Astrocyte (in vitro differentiated cells and primary cell): Measurements from ENCODE around the gene USP13. TPM values are rescaled to one million over a fixed set of nuclear protein-coding genes. Genes with fewer than 3 reads are reported as not detected.

Source experiments
- DNase-seq: peaks from one replicate; pipeline ENCODE4 v3.0.0-alpha.2; 2010; ENCODE audit warnings: low read depth
- FAIRE-seq: peaks from 2 replicates; lab custom pipeline; 2011; peaks lifted over from hg19 to GRCh38; lab: Jason Lieb, UNC
- H2AFZ ChIP-seq: 2 replicates; pipeline ENCODE4 v1.6.0; 2012; ENCODE audit warnings: low read depth, low read length, inconsistent platforms
- H3K27ac ChIP-seq: 2 replicates; pipeline ENCODE4 v1.5.1; 2011; ENCODE audit warnings: low read depth, low read length, inconsistent platforms
- H3K27me3 ChIP-seq: 2 replicates; pipeline ENCODE4 v1.6.0; 2011; ENCODE audit warnings: low read length, inconsistent platforms; ENCODE audit not compliant: insufficient read depth
- H3K36me3 ChIP-seq: 2 replicates; pipeline ENCODE4 v1.5.1; 2011; ENCODE audit warnings: low read length, inconsistent platforms; ENCODE audit not compliant: insufficient read depth
- H3K4me1 ChIP-seq: 2 replicates; pipeline ENCODE4 v1.5.1; 2011; ENCODE audit warnings: low read length, inconsistent platforms; ENCODE audit not compliant: insufficient read depth
- H3K4me2 ChIP-seq: 2 replicates; pipeline ENCODE4 v1.6.0; 2012; ENCODE audit warnings: low read length, inconsistent platforms
- H3K4me3 ChIP-seq: 2 replicates; pipeline ENCODE4 v1.5.1; 2011; ENCODE audit warnings: low read depth, mild to moderate bottlenecking, low read length, inconsistent platforms; ENCODE audit not compliant: insufficient read depth
- H3K79me2 ChIP-seq: 2 replicates; pipeline ENCODE4 v1.6.0; 2012; ENCODE audit warnings: mild to moderate bottlenecking, low read length, inconsistent platforms; ENCODE audit not compliant: insufficient read depth
- H3K9ac ChIP-seq: 2 replicates; pipeline ENCODE4 v1.6.0; 2012; ENCODE audit warnings: mild to moderate bottlenecking, low read length, inconsistent platforms
- H3K9me3 ChIP-seq: 2 replicates; pipeline ENCODE4 v1.5.1; 2012; ENCODE audit warnings: low read depth, mild to moderate bottlenecking, low read length, inconsistent platforms; ENCODE audit not compliant: insufficient read depth
- H4K20me1 ChIP-seq: 2 replicates; pipeline ENCODE4 v1.6.0; 2012; ENCODE audit warnings: low read length, inconsistent platforms; ENCODE audit not compliant: insufficient read depth
- H3K27ac Mint-ChIP-seq: one replicate; pipeline ENCODE4 v1.8.0; 2021; ENCODE audit warnings: mild to moderate bottlenecking, mixed read lengths; ENCODE audit not compliant: unreplicated experiment
- H3K27me3 Mint-ChIP-seq: one replicate; pipeline ENCODE4 v1.8.0; 2021; ENCODE audit warnings: low read depth, mixed read lengths; ENCODE audit not compliant: unreplicated experiment
- H3K36me3 Mint-ChIP-seq: one replicate; pipeline ENCODE4 v1.8.0; 2021; ENCODE audit warnings: low read depth, mixed read lengths; ENCODE audit not compliant: unreplicated experiment
- H3K4me1 Mint-ChIP-seq: one replicate; pipeline ENCODE4 v1.8.0; 2021; ENCODE audit warnings: low read depth, mixed read lengths; ENCODE audit not compliant: unreplicated experiment
- H3K4me3 Mint-ChIP-seq: one replicate; pipeline ENCODE4 v1.8.0; 2021; ENCODE audit warnings: mild to moderate bottlenecking, moderate library complexity, mixed read lengths; ENCODE audit not compliant: unreplicated experiment
- H3K9me3 Mint-ChIP-seq: one replicate; pipeline ENCODE4 v1.8.0; 2021; ENCODE audit warnings: mild to moderate bottlenecking, mixed read lengths; ENCODE audit not compliant: unreplicated experiment
- EZH2 ChIP-seq: IDR thresholded peaks from 2 replicates; pipeline ENCODE4 v1.6.1; 2012; ENCODE audit warnings: mild to moderate bottlenecking, low read length, inconsistent platforms; ENCODE audit not compliant: insufficient read depth
- total RNA-seq: library from RNA; stranded (reverse); gene quantifications from 2 replicates; pipeline ENCODE4 v1.2.1, GENCODE V29; 2021
- TF ChIP-seq, protein P1 (sequence below): IDR thresholded peaks from 2 replicates; pipeline ENCODE4 v1.5.1; 2011; ENCODE audit warnings: low read depth, mild to moderate bottlenecking, inconsistent platforms, low read length, moderate library complexity; ENCODE audit not compliant: insufficient read depth

The USP13 gene
- total RNA-seq, 1 donor from 2014 or later: 7.4 TPM

GRCh38 chr3:179713643-179714090 lies 60.8 kb downstream of the USP13 start:
- FAIRE-seq (peak; percentile 62), DNase-seq (peak; percentile 86)
- no peak for TF ChIP-seq EZH2
- TF ChIP-seq, protein P1, sequence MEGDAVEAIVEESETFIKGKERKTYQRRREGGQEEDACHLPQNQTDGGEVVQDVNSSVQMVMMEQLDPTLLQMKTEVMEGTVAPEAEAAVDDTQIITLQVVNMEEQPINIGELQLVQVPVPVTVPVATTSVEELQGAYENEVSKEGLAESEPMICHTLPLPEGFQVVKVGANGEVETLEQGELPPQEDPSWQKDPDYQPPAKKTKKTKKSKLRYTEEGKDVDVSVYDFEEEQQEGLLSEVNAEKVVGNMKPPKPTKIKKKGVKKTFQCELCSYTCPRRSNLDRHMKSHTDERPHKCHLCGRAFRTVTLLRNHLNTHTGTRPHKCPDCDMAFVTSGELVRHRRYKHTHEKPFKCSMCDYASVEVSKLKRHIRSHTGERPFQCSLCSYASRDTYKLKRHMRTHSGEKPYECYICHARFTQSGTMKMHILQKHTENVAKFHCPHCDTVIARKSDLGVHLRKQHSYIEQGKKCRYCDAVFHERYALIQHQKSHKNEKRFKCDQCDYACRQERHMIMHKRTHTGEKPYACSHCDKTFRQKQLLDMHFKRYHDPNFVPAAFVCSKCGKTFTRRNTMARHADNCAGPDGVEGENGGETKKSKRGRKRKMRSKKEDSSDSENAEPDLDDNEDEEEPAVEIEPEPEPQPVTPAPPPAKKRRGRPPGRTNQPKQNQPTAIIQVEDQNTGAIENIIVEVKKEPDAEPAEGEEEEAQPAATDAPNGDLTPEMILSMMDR: no peak
- no peaks in the 10 kb centered on the region for H3K27me3 Mint-ChIP-seq
- peaks cover 4% of the 10 kb centered on the region for H3K36me3 ChIP-seq
- no peaks in the 10 kb centered on the region for H4K20me1 ChIP-seq
- peaks cover 18% of the 10 kb centered on the region for H3K4me1 Mint-ChIP-seq
- peak overlapping the region; percentile 66 for H3K4me2 ChIP-seq
- peaks cover 14% of the 10 kb centered on the region for H3K79me2 ChIP-seq
- peaks cover 28% of the 10 kb centered on the region for H3K4me1 ChIP-seq
- peak overlapping the region; percentile 92 for H3K27ac ChIP-seq
- H3K9me3 Mint-ChIP-seq: no peaks in the 10 kb centered on the region
- no peaks in the 10 kb centered on the region for H3K36me3 Mint-ChIP-seq
- H3K4me3 Mint-ChIP-seq: no peak overlapping the region
- no peak overlapping the region for H3K4me3 ChIP-seq
- H3K9me3 ChIP-seq: no peaks in the 10 kb centered on the region
- peak overlapping the region; percentile 4 for H2AFZ ChIP-seq
- peak overlapping the region; percentile 69 for H3K9ac ChIP-seq
- H3K27me3 ChIP-seq: no peaks in the 10 kb centered on the region
- H3K27ac Mint-ChIP-seq: peak overlapping the region; percentile 43

- Histone ChIP-seq H3K27ac (peak overlapping the region; percentile 71), H3K79me2 (peaks cover 17% of the 10 kb centered on the region), H3K9me3 (no peaks in the 10 kb centered on the region), H3K4me1 (peaks cover 28% of the 10 kb centered on the region), H2AFZ (no peak overlapping the region), H3K4me2 (no peak overlapping the region), H3K27me3 (no peaks in the 10 kb centered on the region), H3K4me3 (no peak overlapping the region), H3K36me3 (no peaks in the 10 kb centered on the region), H3K9ac (peak overlapping the region; percentile 23), H4K20me1 (no peaks in the 10 kb centered on the region)
- Mint-ChIP-seq H3K4me1 (peaks cover 18% of the 10 kb centered on the region), H3K27me3 (no peaks in the 10 kb centered on the region), H3K4me3 (no peak overlapping the region), H3K36me3 (peaks cover 1% of the 10 kb centered on the region), H3K9me3 (no peaks in the 10 kb centered on the region), H3K27ac (no peak overlapping the region)
- FAIRE-seq (no peak), DNase-seq (no peak)
- no peak for TF ChIP-seq EZH2
- TF ChIP-seq, protein P1: no peak
Measured at GRCh38 chr3:179715582-179715981, 62.7 kb downstream of the USP13 start.

GRCh38 chr3:179716226-179716625 lies 63.4 kb downstream of the USP13 start:
- H3K36me3 Mint-ChIP-seq: peaks cover 1% of the 10 kb centered on the region
- Histone ChIP-seq H3K36me3 (no peaks in the 10 kb centered on the region), H2AFZ (no peak overlapping the region), H3K9me3 (no peaks in the 10 kb centered on the region), H3K4me2 (peak overlapping the region; percentile 4), H4K20me1 (no peaks in the 10 kb centered on the region), H3K4me1 (peaks cover 28% of the 10 kb centered on the region), H3K4me3 (no peak overlapping the region), H3K79me2 (peaks cover 17% of the 10 kb centered on the region), H3K9ac (peak overlapping the region; percentile 23), H3K27ac (peak overlapping the region; percentile 71), H3K27me3 (no peaks in the 10 kb centered on the region)
- FAIRE-seq: no peak
- H3K27me3 Mint-ChIP-seq: no peaks in the 10 kb centered on the region
- no peak overlapping the region for H3K27ac Mint-ChIP-seq
- DNase-seq: no peak
- H3K4me3 Mint-ChIP-seq: no peak overlapping the region
- no peaks in the 10 kb centered on the region for H3K9me3 Mint-ChIP-seq
- H3K4me1 Mint-ChIP-seq: peaks cover 18% of the 10 kb centered on the region
- TF ChIP-seq, protein P1: no peak
- no peak for TF ChIP-seq EZH2
